ENCODE results near the gene REXO1.

REXO1 gene

DNA sequence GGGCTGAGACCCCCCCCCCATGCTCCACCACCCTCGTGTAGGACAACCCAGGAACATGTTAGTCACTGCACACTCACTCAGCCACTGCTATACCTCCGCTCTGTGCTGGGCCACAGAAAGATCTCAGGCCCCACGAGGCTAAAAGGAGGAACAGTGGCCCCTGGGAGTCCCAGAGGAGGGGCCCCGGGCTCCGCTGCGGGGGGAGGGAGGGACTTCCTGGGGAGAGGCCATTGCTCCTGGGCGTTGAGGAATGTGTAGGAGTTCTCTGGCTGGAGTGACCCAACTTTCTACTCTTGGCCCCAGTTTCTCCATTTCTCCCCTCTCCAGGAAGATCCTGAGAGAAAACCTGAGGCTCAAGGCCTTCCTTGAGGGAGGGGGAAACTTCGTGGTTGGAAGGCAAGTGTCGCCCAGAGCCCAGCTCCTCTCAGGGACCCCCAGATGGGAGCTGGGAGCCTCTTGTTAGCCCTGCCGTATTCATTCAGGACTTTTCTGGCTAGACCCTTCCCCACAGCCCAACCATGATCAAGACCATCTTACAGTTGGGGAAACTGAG lies 81.4 kb downstream of the REXO1 start:
- DNase-seq (ENCODE audit: low read depth), result no peak

DNA sequence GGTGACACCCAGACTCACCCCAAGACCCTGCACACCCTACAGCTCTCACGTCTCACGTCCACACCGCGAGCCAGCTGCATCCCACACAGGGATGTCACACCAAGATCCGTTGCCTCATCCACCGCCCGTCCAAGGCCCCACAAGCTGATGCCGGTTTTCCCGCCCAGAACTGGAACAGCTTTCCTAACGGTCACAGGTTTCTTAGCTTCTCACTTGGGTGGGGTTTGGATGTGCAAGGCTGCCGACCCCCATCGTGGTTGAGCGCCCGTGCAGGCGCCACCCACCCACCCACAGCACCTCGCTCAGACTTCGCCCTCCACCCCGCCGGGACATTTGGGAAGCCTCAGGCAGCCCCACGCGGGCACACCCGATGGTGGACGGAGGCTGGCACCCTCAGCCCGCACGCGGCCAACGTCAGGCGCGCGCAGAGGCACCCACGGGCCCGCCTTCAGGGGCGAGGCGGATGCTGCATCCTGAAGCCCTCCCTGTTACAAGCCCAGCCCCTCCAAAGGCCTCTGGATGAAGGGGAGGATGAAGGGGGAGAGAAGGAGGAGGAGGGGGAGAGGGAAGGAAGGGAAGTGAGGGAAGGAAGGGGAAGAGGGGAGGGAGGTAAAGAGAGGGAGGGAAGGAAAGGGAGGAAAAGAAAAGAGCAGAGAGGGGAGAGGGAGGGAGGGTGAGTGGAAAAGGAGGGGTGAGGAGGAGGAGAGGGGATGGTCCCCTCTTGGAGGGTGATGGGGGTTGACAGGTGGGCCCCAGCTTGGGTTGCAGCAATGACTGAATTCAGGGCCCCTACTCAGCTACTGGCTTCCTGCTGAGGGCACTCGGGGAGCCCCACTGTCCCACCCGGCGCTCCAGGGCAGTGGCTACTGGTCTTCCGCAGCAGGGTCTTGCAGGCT lies 82.1 kb downstream of the REXO1 start:
- no peak for DNase-seq (ENCODE audit: low read depth)

All from fibroblast of the conjunctiva (primary cell).